Stomach (tissue), 4 donors: Measurements from ENCODE around the gene F11R.
"Not testable (repeated sequence)": the region's sequence is repeated elsewhere in the genome, so short reads cannot be mapped to it uniquely, and the experiment has no call there.

Experiments used
- CTCF ChIP-seq, 7 experiments: fragments of 450-650 bp in 4 of 7; fragments of 200-600 bp in 3 of 7; sonication (generic) in 3 of 7; IDR thresholded peaks; one replicate each; pipeline ENCODE4 v1.5.1; 2016 to 2019; ENCODE audit warnings: antibody characterized with exemption in 7 of 7, control low read depth in 2 of 7, mild to moderate bottlenecking in 1 of 7
- POLR2A ChIP-seq, 4 donors: fragments of 450-650 bp; IDR thresholded peaks; one replicate each; pipeline ENCODE4 v1.6.1; 2016; ENCODE audit warnings: antibody characterized with exemption in 4 of 4, control low read depth in 2 of 4, mild to moderate bottlenecking in 1 of 4, moderate library complexity in 1 of 4
- POLR2AphosphoS5 ChIP-seq, 3 donors: sonication (generic); formaldehyde crosslinking; IDR thresholded peaks; one replicate each; pipeline ENCODE4 v1.6.1; 2016; ENCODE audit warnings: antibody characterized with exemption in 3 of 3

GRCh38 chr1:161026954-161027353 lies 6.0 kb upstream of the F11R start:
- TF ChIP-seq CTCF, POLR2A, POLR2AphosphoS5 (IDR thresholded peaks at IDR 0.05): not testable (repeated sequence)
